T-helper 1 cell treated with Interleukin-12 subunit alpha and Interleukin-12 subunit beta and Interleukin-4 antibody, amounts not matched to agents 30 ng/mL and 1 ng/mL, for 36 hours (primary cell): Measurements from ENCODE around the gene POF1B. TPM values are rescaled to one million over a fixed set of nuclear protein-coding genes. Genes with fewer than 3 reads are reported as not detected.

ENCODE experiments used
- intact Hi-C: fragments of 100-400 bp; cut with micrococcal nuclease; formaldehyde crosslinking; loops from one replicate; pipeline ENCODE4 v1.15.1; 2024
- total RNA-seq: library from RNA; stranded (reverse); gene quantifications from 2 replicates; pipeline ENCODE4 v1.2.3, GENCODE V29; 2022

POF1B gene
- total RNA-seq, 1 donor from 2014 or later = 0.29 TPM

- intact Hi-C loops = no loop called here
Measured at GRCh38 chrX:85243155-85243554, 136.3 kb downstream of the POF1B start.

Other genes with a start within 250 kb of the POF1B start
- not detected in 2 replicates for gene SATL1, start 135.9 kb downstream of the POF1B start, total RNA-seq
- 0.12 and 0.54 TPM in 2 replicates for gene ZNF711, start 135.7 kb downstream of the POF1B start, total RNA-seq